Thoracic aorta (tissue), 2 donors: ENCODE measurements around the gene FHIT. TPM values are rescaled to one million over a fixed set of nuclear protein-coding genes. Genes with fewer than 3 reads are reported as not detected.

Experiments used
- ATAC-seq: fragments of 150-250 bp; one replicate; pipeline ENCODE4 v1.8.0; 2017; ENCODE audit warnings: low read depth; ENCODE audit not compliant: insufficient number of reproducible peaks, low FRiP score
- DNase-seq: peaks from one replicate; pipeline ENCODE4 v3.0.0-alpha.2; 2020; ENCODE audit warnings: low spot score
- H3K27ac ChIP-seq, 2 donors: fragments of 200-600 bp; sonication (generic); 1 replicate in 1 of 2; 2 replicates in 1 of 2; pipeline ENCODE4 v1.5.1; 2016; ENCODE audit warnings: mild to moderate bottlenecking in 2 of 2, moderate library complexity in 2 of 2
- H3K27me3 ChIP-seq: fragments of 200-600 bp; sonication (generic); replicated peaks from 2 replicates; pipeline ENCODE4 v1.6.0; 2016; ENCODE audit warnings: mild to moderate bottlenecking; ENCODE audit not compliant: insufficient read depth
- H3K36me3 ChIP-seq: fragments of 200-600 bp; sonication (generic); one replicate; pipeline ENCODE4 v1.5.1; 2016
- H3K4me1 ChIP-seq, 2 donors: fragments of 200-600 bp; sonication (generic); 1 replicate in 1 of 2; 2 replicates in 1 of 2; pipeline versions ENCODE4 v1.5.1 to v1.6.0; 2016; ENCODE audit warnings: low read depth in 2 of 2, mild to moderate bottlenecking in 1 of 2; ENCODE audit not compliant: control insufficient read depth in 1 of 2
- H3K4me3 ChIP-seq: fragments of 200-600 bp; sonication (generic); 2 replicates; pipeline ENCODE4 v1.5.1; 2016; ENCODE audit warnings: mild to moderate bottlenecking
- H3K9me3 ChIP-seq: fragments of 200-600 bp; sonication (generic); 2 replicates; pipeline ENCODE4 v1.5.1; 2016
- CTCF ChIP-seq: fragments of 200-600 bp; sonication (generic); IDR thresholded peaks from one replicate; pipeline ENCODE4 v1.5.1; 2019; ENCODE audit warnings: antibody characterized with exemption
- total RNA-seq, 2 donors: library from RNA; depleted of rRNA; stranded (reverse); fragments of >200 nt; gene quantifications; one replicate each; pipeline versions ENCODE4 v1.1.0 to v1.2.3, GENCODE V29; 2016

The FHIT gene
- total RNA-seq, 2 donors from 2014 or later: 2.0 to 2.3 TPM

GRCh38 chr3:59820352-59820934 is 1430.8 kb downstream of the FHIT start:
- no peak for DNase-seq
- no peak for TF ChIP-seq CTCF
- no peak for ATAC-seq
- H3K36me3 ChIP-seq: no peaks in the 10 kb centered on the region
- H3K9me3 ChIP-seq: no peaks in the 10 kb centered on the region
- H3K27ac ChIP-seq: no peak overlapping the region
- no peak overlapping the region for H3K4me3 ChIP-seq
- H3K27me3 ChIP-seq: no peaks in the 10 kb centered on the region
- peaks cover 8 to 18% of the 10 kb centered on the region in 2 donors for H3K4me1 ChIP-seq

- Histone ChIP-seq H3K4me1 (peaks cover 8 to 21% of the 10 kb centered on the region in 2 donors), H3K36me3 (no peaks in the 10 kb centered on the region), H3K27me3 (no peaks in the 10 kb centered on the region), H3K27ac (no peak overlapping the region), H3K9me3 (no peaks in the 10 kb centered on the region), H3K4me3 (no peak overlapping the region)
- no peak for TF ChIP-seq CTCF
- ATAC-seq: no peak
- DNase-seq: no peak
Observed at GRCh38 chr3:59818919-59819300, 1432.3 kb downstream of the FHIT start.

DNA sequence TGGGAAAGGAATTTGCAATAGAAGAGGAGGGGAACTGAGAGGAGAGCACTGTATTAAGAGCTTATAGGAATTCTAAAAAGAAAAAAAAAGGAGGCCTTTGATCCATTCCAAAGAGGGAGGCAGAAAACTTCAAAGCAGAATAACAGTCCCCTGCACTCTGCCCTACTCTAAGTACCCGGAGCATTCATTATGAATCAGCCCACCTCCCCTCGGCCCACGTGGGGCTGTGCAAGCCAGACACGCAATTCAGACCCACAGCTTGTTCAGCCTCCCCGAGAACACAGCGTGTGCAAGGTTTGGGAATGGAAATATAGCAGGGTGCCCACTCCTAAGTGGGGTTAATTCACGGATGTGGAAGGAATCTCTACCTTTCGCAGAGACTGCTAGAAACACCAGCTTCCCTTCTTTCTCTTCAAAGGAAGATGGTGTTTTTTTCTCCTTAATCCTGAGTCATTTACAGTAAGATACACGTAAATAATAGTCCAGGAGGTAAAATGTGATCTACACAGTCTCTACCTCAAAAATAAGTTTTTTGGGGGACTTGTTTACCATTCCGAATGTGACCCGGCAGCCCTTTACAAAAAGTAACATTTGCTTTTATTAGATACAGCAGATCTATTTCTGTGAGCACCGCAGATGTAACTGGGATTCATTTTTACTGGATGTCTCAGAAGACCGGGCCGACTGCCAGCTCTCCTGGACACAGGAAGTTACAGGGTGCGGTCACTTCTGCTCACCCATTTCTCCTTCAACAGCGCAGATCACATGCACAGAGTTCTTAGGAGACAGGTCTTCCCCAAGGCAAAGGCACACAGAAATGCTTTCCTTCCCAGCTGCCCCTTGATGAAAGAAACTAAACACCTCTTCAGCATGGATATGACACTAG is 1433.0 kb downstream of the FHIT start:
- H3K27me3 ChIP-seq: no peaks in the 10 kb centered on the region
- H3K9me3 ChIP-seq: no peaks in the 10 kb centered on the region
- TF ChIP-seq CTCF: no peak
- no peaks in the 10 kb centered on the region for H3K36me3 ChIP-seq
- H3K4me1 ChIP-seq: peaks cover 10 to 27% of the 10 kb centered on the region in 2 donors
- DNase-seq: peak; percentile 60
- H3K27ac ChIP-seq: peak overlapping the region in 1 of 2 donors; percentile 1
- peak; percentile 48 for ATAC-seq
- peak overlapping the region; percentile 17 for H3K4me3 ChIP-seq

DNA sequence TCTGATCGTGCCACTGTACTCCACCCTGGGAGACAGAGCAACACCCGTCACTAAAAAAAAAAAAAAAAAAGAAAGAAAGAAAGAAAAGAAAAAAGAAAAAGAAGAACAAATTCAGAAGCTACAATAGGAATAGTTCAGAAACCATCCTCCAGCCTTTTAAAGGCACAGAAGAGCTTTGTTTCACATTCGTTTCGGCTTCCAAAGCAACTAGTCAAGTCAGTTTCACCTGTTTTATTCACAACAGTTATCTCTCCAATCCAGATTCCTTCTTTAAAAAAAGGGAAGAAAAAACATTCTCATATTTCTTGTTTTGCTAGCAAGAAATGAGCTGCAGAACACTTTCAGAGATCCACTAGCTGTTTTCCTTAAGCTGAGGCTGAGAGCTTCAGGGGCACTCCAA is 1433.7 kb downstream of the FHIT start:
- ATAC-seq: no peak
- Histone ChIP-seq H3K27ac (peak overlapping the region in 1 of 2 donors; percentile 1), H3K36me3 (no peaks in the 10 kb centered on the region), H3K27me3 (no peaks in the 10 kb centered on the region), H3K4me1 (peaks cover 10 to 35% of the 10 kb centered on the region in 2 donors), H3K9me3 (no peaks in the 10 kb centered on the region), H3K4me3 (peak overlapping the region; percentile 17)
- no peak for DNase-seq
- no peak for TF ChIP-seq CTCF

DNA sequence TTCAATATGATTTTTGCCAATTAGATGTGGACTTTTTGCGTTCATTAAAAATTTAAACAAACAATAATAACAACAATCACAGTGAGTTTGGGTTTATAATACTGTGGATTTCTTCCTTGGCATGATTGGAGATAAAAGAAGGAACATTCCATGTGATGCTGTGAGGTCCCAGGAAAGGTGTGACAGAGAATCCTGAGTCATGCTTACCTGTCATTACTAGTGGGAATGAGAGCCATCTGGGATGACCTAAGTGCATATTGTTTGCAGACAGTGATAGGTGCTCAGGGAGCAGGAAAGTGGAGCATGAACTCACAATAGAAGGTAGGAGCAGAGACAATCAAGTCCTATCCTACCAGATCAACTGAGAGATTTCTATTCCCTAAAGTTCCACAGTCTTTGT is 1434.9 kb downstream of the FHIT start:
- Histone ChIP-seq H3K4me3 (no peak overlapping the region), H3K9me3 (no peaks in the 10 kb centered on the region), H3K27me3 (no peaks in the 10 kb centered on the region), H3K27ac (no peak overlapping the region), H3K36me3 (no peaks in the 10 kb centered on the region), H3K4me1 (peaks cover 17 to 44% of the 10 kb centered on the region in 2 donors)
- ATAC-seq: no peak
- no peak for DNase-seq
- no peak for TF ChIP-seq CTCF
